Esophagus squamous epithelium (tissue), 4 donors: ENCODE data around the gene AP1S2.

Source experiments
- CTCF ChIP-seq, 6 experiments: fragments of 450-650 bp in 4 of 6; fragments of 200-600 bp in 2 of 6; sonication (generic) in 2 of 6; IDR thresholded peaks; one replicate each; pipeline ENCODE4 v1.5.1; 2016 to 2019; ENCODE audit warnings: antibody characterized with exemption in 6 of 6, mild to moderate bottlenecking in 4 of 6, moderate library complexity in 4 of 6
- POLR2A ChIP-seq, 4 donors: fragments of 450-650 bp; IDR thresholded peaks; one replicate each; pipeline ENCODE4 v1.6.1; 2017; ENCODE audit warnings: antibody characterized with exemption in 4 of 4, mild to moderate bottlenecking in 4 of 4, moderate library complexity in 3 of 4

DNA sequence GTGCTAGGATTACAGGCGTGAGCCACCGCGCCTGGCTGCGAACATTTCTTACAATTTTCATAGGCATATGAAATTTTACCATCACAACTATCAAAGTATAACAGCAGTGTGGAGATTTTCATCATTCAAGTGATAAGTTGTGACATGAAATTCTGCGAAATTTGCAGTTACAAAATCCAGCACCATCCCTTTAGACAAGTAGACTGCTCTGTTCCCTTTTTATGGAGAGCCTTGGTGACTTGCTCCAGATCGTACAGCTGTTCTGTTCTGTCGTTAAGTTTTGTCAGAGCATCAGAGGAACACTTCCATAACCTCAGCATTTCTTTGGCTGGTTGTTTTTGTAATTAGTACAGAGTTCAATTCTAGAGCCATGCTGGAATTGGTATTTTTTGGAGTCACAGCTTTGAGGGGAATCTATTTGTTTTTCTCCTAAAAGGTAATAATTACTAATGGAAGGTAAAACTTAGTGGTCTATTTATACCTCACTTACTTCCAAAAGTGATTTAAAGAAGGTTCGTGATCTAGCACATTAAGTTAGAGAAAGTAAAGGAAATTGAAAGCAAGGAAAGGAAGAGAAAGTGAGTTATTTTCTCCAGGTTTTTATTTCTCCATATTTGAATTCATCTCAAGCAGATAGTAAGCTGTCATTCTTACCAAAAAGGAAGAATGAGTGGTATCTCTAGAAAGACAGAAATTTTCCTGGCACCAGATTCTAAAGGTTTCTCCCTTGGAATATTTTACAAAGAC, 42.2 kb downstream of the AP1S2 start:
- TF ChIP-seq CTCF (IDR thresholded peaks at IDR 0.05): no peak
- no peak for TF ChIP-seq POLR2A (IDR thresholded peaks at IDR 0.05)
